Kidney (tissue), 14 donors: ENCODE measurements around the gene TMEM203. TPM values are rescaled to one million over a fixed set of nuclear protein-coding genes. Genes with fewer than 3 reads are reported as not detected.
A peak's percentile ranks its signal among the peaks of the same experiment; 100 is the strongest.

ENCODE experiments used
- DNase-seq, 5 donors: peaks; one replicate each; pipeline ENCODE4 v3.0.0-alpha.2; 2013 to 2020
- FAIRE-seq: peaks from 2 replicates; lab custom pipeline; 2012; peaks lifted over from hg19 to GRCh38; lab: Jason Lieb, UNC
- H3K27ac ChIP-seq, 2 donors: one replicate each; pipeline ENCODE4 v1.7.0; 2013; ENCODE audit warnings: low read depth in 2 of 2, low read length in 2 of 2, inconsistent platforms in 1 of 2
- H3K27me3 ChIP-seq: one replicate; pipeline ENCODE4 v1.7.1; 2013; ENCODE audit warnings: low read length, inconsistent platforms; ENCODE audit not compliant: control insufficient read depth, insufficient read depth
- H3K36me3 ChIP-seq, 3 donors: one replicate each; pipeline versions ENCODE4 v1.7.0 to v1.7.1; 2013; ENCODE audit warnings: low read length in 3 of 3, control low read depth in 1 of 3, inconsistent platforms in 1 of 3; ENCODE audit not compliant: insufficient read depth in 3 of 3, control insufficient read depth in 2 of 3
- H3K4me1 ChIP-seq, 3 donors: one replicate each; pipeline versions ENCODE4 v1.7.0 to v1.7.1; 2013; ENCODE audit warnings: low read length in 3 of 3, inconsistent platforms in 1 of 3, low read depth in 1 of 3; ENCODE audit not compliant: control insufficient read depth in 2 of 3, insufficient read depth in 2 of 3
- H3K4me3 ChIP-seq, 3 donors: one replicate each; pipeline versions ENCODE4 v1.7.0 to v1.8.1; 2013; ENCODE audit warnings: low read length in 3 of 3, control low read depth in 1 of 3, inconsistent platforms in 1 of 3
- H3K9ac ChIP-seq, 3 donors: one replicate each; pipeline versions ENCODE4 v1.7.0 to v1.7.1; 2013; ENCODE audit warnings: low read length in 3 of 3, control low read depth in 1 of 3, inconsistent platforms in 1 of 3
- H3K9me3 ChIP-seq, 3 donors: one replicate each; pipeline versions ENCODE4 v1.7.0 to v1.7.1; 2013; ENCODE audit warnings: low read length in 3 of 3, control low read depth in 1 of 3, inconsistent platforms in 1 of 3; ENCODE audit not compliant: control insufficient read depth in 2 of 3, insufficient read depth in 1 of 3
- CTCF ChIP-seq: IDR thresholded peaks from 3 replicates; pipeline ENCODE4 v1.5.1; 2012; ENCODE audit warnings: mild to moderate bottlenecking, moderate library complexity, borderline replicate concordance; ENCODE audit not compliant: insufficient read depth; ENCODE audit errors: extremely low read depth
- intact Hi-C: fragments of 100-400 bp; cut with DNase I; formaldehyde crosslinking; loops from one replicate; pipeline ENCODE4 v1.11.1; 2022
- polyA plus RNA-seq: library from polyadenylated mRNA; stranded (reverse); fragments of 350-450 nt; fragmentation: Illumina TruSeq; extraction: RNeasy Lipid Tissue Mini Kit (QIAGEN cat#74804); gene quantifications from one replicate; pipeline ENCODE4 v1.2.3, GENCODE V29; 2014; ENCODE audit warnings: low read depth, low replicate concordance; ENCODE audit not compliant: insufficient read depth
- total RNA-seq: library from RNA; stranded (reverse); fragmentation: NEBNext Ultra II Directional; extraction: Animal tissue kit (Norgen Biotek cat#: 25700); gene quantifications from one replicate; pipeline ENCODE4 v1.2.1, GENCODE V29; 2021
- donor health status: control.
- donor health status: control.
- donor health status: control.
- donor health status: control.
- donor health status: control.
- donor health status: DM: yes; HTN: yes; CAD: no.
- donor health status: Normal renal cell carcinoma (clear cell type).

The TMEM203 gene
- total and polyA plus RNA-seq, 2 donors from 2014 or later = 36.3 to 53.5 TPM

- intact Hi-C loops = loop anchor here (10.0 kb wide), 1 partner anchor 117 kb away; the partner anchor contains the start of gene DPP7
- Histone ChIP-seq H3K27ac (peak overlapping the region in 1 of 2 donors; percentile 16), H3K27me3 (no peaks in the 10 kb centered on the region), H3K4me3 (peak overlapping the region in 1 of 3 donors; percentile 25), H3K9me3 (no peaks in the 10 kb centered on the region), H3K4me1 (peaks cover 0 to 24% (median 15%) of the 10 kb centered on the region in 3 donors), H3K9ac (no peak overlapping the region), H3K36me3 (no peaks in the 10 kb centered on the region)
- TF ChIP-seq CTCF = no peak
- no peak for FAIRE-seq
- no peak for DNase-seq
Observed at GRCh38 chr9:137231372-137232039, 26.1 kb upstream of the TMEM203 start.

- peak in 1 of 5 donors; percentile 32 for DNase-seq
- Histone ChIP-seq H3K4me1 (peaks cover 0 to 26% (median 15%) of the 10 kb centered on the region in 3 donors), H3K27ac (peak within 1 kb of the TSS; percentile 16 to 51), H3K36me3 (no peaks in the 10 kb centered on the region), H3K9ac (no peak within 1 kb of the TSS), H3K4me3 (peak within 1 kb of the TSS in 1 of 3 donors; percentile 25), H3K27me3 (no peaks in the 10 kb centered on the region), H3K9me3 (no peaks in the 10 kb centered on the region)
- intact Hi-C loops = loop anchor here (10.0 kb wide), 1 partner anchor 116 kb away; the partner anchor contains the start of gene DPP7
- no peak for FAIRE-seq
- TF ChIP-seq CTCF = no peak
Observed at GRCh38 chr9:137230705-137231371, 25.4 kb upstream of the TMEM203 start, which contains the start of gene SLC34A3. TSS of gene SLC34A3 (plus strand) at chr9:137230901. CDS start at chr9:137231703, 802 bp downstream.

GRCh38 chr9:137229903-137230704, 24.7 kb upstream of the TMEM203 start:
- no peaks in the 10 kb centered on the region for H3K9me3 ChIP-seq
- no peaks in the 10 kb centered on the region for H3K36me3 ChIP-seq
- FAIRE-seq (no peak), DNase-seq (peak in 2 of 5 donors; percentile 52 to 64)
- H3K27me3 ChIP-seq = no peaks in the 10 kb centered on the region
- no peak for TF ChIP-seq CTCF
- no peak overlapping the region for H3K9ac ChIP-seq
- intact Hi-C loops = loop anchor here (10.0 kb wide), 1 partner anchor 115 kb away; the partner anchor contains the start of gene DPP7
- peaks cover 0 to 26% (median 15%) of the 10 kb centered on the region in 3 donors for H3K4me1 ChIP-seq
- H3K27ac ChIP-seq = peak overlapping the region in 1 of 2 donors; percentile 51
- no peak overlapping the region for H3K4me3 ChIP-seq
